Suppressor macrophage (primary cell): ENCODE data around the gene LMF2.
"Not testable (repeated sequence)": the region's sequence is repeated elsewhere in the genome, so short reads cannot be mapped to it uniquely, and the experiment has no call there.

ENCODE experiments used
- DNase-seq, 4 experiments: peaks; one replicate each; pipeline ENCODE4 v3.0.0-alpha.2; 2020 to 2022

The LMF2 gene

GRCh38 chr22:50523806-50524675 lies 16.5 kb upstream of the LMF2 start:
- DNase-seq: peak in 1 of 4 experiments; percentile 38

GRCh38 chr22:50523458-50523805 lies 15.9 kb upstream of the LMF2 start:
- DNase-seq: peak in 1 of 4 experiments; percentile 14

GRCh38 chr22:50522806-50523438 lies 15.4 kb upstream of the LMF2 start:
- DNase-seq: peak in 3 of 4 experiments; percentile 19 to 39 (median 28)

- DNase-seq: peak in 1 of 4 experiments; percentile 28
These were observed 14.8 kb upstream of the LMF2 start for GRCh38 chr22:50522208-50522805.

- no peak for DNase-seq
These were observed 14.2 kb upstream of the LMF2 start for GRCh38 chr22:50521710-50522109.

- no peak for DNase-seq
These were observed 13.4 kb upstream of the LMF2 start for GRCh38 chr22:50520826-50521453.

GRCh38 chr22:50520184-50520583 lies 12.7 kb upstream of the LMF2 start:
- not testable (repeated sequence) for DNase-seq

GRCh38 chr22:50519151-50519550 lies 11.6 kb upstream of the LMF2 start:
- DNase-seq: no peak

- DNase-seq: no peak
These were observed 11.1 kb upstream of the LMF2 start for GRCh38 chr22:50518606-50519005.

- no peak for DNase-seq
These were observed 10.2 kb upstream of the LMF2 start for GRCh38 chr22:50517495-50518260.

GRCh38 chr22:50516891-50517290 lies 9.4 kb upstream of the LMF2 start:
- no peak for DNase-seq

- DNase-seq: no peak
These were observed 8.6 kb upstream of the LMF2 start for GRCh38 chr22:50516068-50516467.

GRCh38 chr22:50513175-50513574 lies 5.7 kb upstream of the LMF2 start:
- no peak for DNase-seq

GRCh38 chr22:50508897-50509296 lies 1.4 kb upstream of the LMF2 start:
- no peak for DNase-seq

GRCh38 chr22:50507991-50508884 lies 736 bp upstream of the LMF2 start, which contains the start of gene NCAPH2:
NCAPH2 (plus strand) TSS chr22:50508224; CDS start chr22:50508338, 114 bp downstream.
- DNase-seq: peak; percentile 99 to 100 (median 99)

GRCh38 chr22:50506611-50507420 lies 686 bp downstream of the LMF2 start:
- DNase-seq: no peak

GRCh38 chr22:50505776-50506610 lies 1.5 kb downstream of the LMF2 start:
- no peak for DNase-seq

- no peak for DNase-seq
These were observed 2.2 kb downstream of the LMF2 start for GRCh38 chr22:50505276-50505775.
